Muscle of leg (tissue), 11 donors: ENCODE data around the gene LNPEP. TPM values are rescaled to one million over a fixed set of nuclear protein-coding genes. Genes with fewer than 3 reads are reported as not detected.
A peak's percentile ranks its signal among the peaks of the same experiment; 100 is the strongest.

Experiments used
- DNase-seq: peaks from one replicate; pipeline ENCODE4 v3.0.0; 2013
- H3K27ac ChIP-seq: one replicate; pipeline ENCODE4 v1.5.1; 2013; ENCODE audit warnings: mild to moderate bottlenecking, low read length, control low read depth
- H3K27me3 ChIP-seq: one replicate; pipeline ENCODE4 v1.6.1; 2013; ENCODE audit warnings: low read length; ENCODE audit not compliant: control insufficient read depth, insufficient read depth
- H3K36me3 ChIP-seq: one replicate; pipeline ENCODE4 v1.6.1; 2013; ENCODE audit warnings: low read length; ENCODE audit not compliant: control insufficient read depth, insufficient read depth
- H3K4me1 ChIP-seq: one replicate; pipeline ENCODE4 v1.6.1; 2013; ENCODE audit warnings: low read length; ENCODE audit not compliant: control insufficient read depth, insufficient read depth
- H3K4me3 ChIP-seq: one replicate; pipeline ENCODE4 v1.5.1; 2013; ENCODE audit warnings: low read length, control low read depth
- H3K9me3 ChIP-seq: replicated peaks from 2 replicates; pipeline ENCODE4 v1.6.1; 2013; ENCODE audit warnings: low read depth, low read length; ENCODE audit not compliant: control insufficient read depth
- WGBS: methylation state at CpG from one replicate; pipeline ENCODE4 v1.1.5; 2013; ENCODE audit warnings: missing lambda C conversion rate; ENCODE audit not compliant: insufficient coverage; 5-methylcytosine and 5-hydroxymethylcytosine counted together
- polyA plus RNA-seq, 8 donors: library from polyadenylated mRNA; unstranded; fragments of 120-200 nt; gene quantifications; one replicate each; pipeline versions ENCODE4 v1.2.1 to v1.2.3, GENCODE V29; 2013; ENCODE audit warnings: inconsistent platforms in 1 of 8, low replicate concordance in 1 of 8; ENCODE audit not compliant: insufficient read length in 8 of 8, insufficient read depth in 1 of 8
- total RNA-seq: library from RNA; stranded (reverse); fragments of 120-200 nt; gene quantifications from one replicate; pipeline ENCODE4 v1.2.4, GENCODE V29; 2013

Gene LNPEP
- total and polyA plus RNA-seq, 9 donors, result 12.3 to 33.8 (median 17.5) TPM

- no peaks in the 10 kb centered on the region for H3K27me3 ChIP-seq
- under 1% methylated on average over 74 of the region's 80 CpGs for WGBS
Observed at GRCh38 chr5:96934708-96935558, 947 bp upstream of the LNPEP start.

GRCh38 chr5:96936431-96937320, 796 bp downstream of the LNPEP start:
- H3K36me3 ChIP-seq, result no peaks in the 10 kb centered on the region
- peaks cover 9% of the 10 kb centered on the region for H3K4me1 ChIP-seq
- WGBS, result 2% methylated on average over 19 of the region's 27 CpGs
- peak overlapping the region; percentile 95 for H3K27ac ChIP-seq
- peak overlapping the region; percentile 97 for H3K4me3 ChIP-seq
- H3K27me3 ChIP-seq, result no peaks in the 10 kb centered on the region
- H3K9me3 ChIP-seq, result no peaks in the 10 kb centered on the region
- DNase-seq, result peak; percentile 46

More at GRCh38 chr5:96934708-96935558, 947 bp upstream of the LNPEP start:
- H3K27ac ChIP-seq, result peak overlapping the region; percentile 95
- H3K4me1 ChIP-seq, result peaks cover 15% of the 10 kb centered on the region
- no peaks in the 10 kb centered on the region for H3K36me3 ChIP-seq
- H3K9me3 ChIP-seq, result no peaks in the 10 kb centered on the region
- peak overlapping the region; percentile 97 for H3K4me3 ChIP-seq
- DNase-seq, result peak; percentile 96

- DNase-seq, result no peak
- H3K27ac ChIP-seq, result no peak overlapping the region
- no peaks in the 10 kb centered on the region for H3K36me3 ChIP-seq
- peaks cover 6% of the 10 kb centered on the region for H3K4me1 ChIP-seq
- no peaks in the 10 kb centered on the region for H3K27me3 ChIP-seq
- no peak overlapping the region for H3K4me3 ChIP-seq
- WGBS, result 78% methylated on average over 1 of the region's 3 CpGs
- no peaks in the 10 kb centered on the region for H3K9me3 ChIP-seq
Observed at GRCh38 chr5:96940586-96940985, 4.7 kb downstream of the LNPEP start.

GRCh38 chr5:96941140-96941539, 5.3 kb downstream of the LNPEP start:
- DNase-seq, result no peak
- Histone ChIP-seq H3K27me3 (no peaks in the 10 kb centered on the region), H3K9me3 (no peaks in the 10 kb centered on the region), H3K4me1 (peaks cover 6% of the 10 kb centered on the region), H3K36me3 (no peaks in the 10 kb centered on the region), H3K4me3 (no peak overlapping the region), H3K27ac (no peak overlapping the region)
- WGBS, result 80% methylated on average over 2 of the region's 4 CpGs

GRCh38 chr5:96942078-96942477, 6.2 kb downstream of the LNPEP start:
- no peaks in the 10 kb centered on the region for H3K9me3 ChIP-seq
- 100% methylated on average over 4 of the region's 9 CpGs for WGBS
- H3K27me3 ChIP-seq, result no peaks in the 10 kb centered on the region
- peaks cover 2% of the 10 kb centered on the region for H3K4me1 ChIP-seq
- no peak overlapping the region for H3K4me3 ChIP-seq
- no peak overlapping the region for H3K27ac ChIP-seq
- DNase-seq, result no peak
- no peaks in the 10 kb centered on the region for H3K36me3 ChIP-seq

- Histone ChIP-seq H3K4me3 (no peak overlapping the region), H3K36me3 (no peaks in the 10 kb centered on the region), H3K27ac (no peak overlapping the region), H3K4me1 (peaks cover 2% of the 10 kb centered on the region), H3K27me3 (no peaks in the 10 kb centered on the region), H3K9me3 (no peaks in the 10 kb centered on the region)
- WGBS, result no CpG with 5 or more reads among the region's 1 CpG
- no peak for DNase-seq
Observed at GRCh38 chr5:96942911-96943310, 7.0 kb downstream of the LNPEP start.

GRCh38 chr5:96943799-96944198, 7.9 kb downstream of the LNPEP start:
- H3K4me1 ChIP-seq, result peaks cover 2% of the 10 kb centered on the region
- H3K36me3 ChIP-seq, result no peaks in the 10 kb centered on the region
- H3K9me3 ChIP-seq, result no peaks in the 10 kb centered on the region
- no peak overlapping the region for H3K27ac ChIP-seq
- DNase-seq, result no peak
- no CpG with 5 or more reads among the region's 1 CpG for WGBS
- H3K27me3 ChIP-seq, result no peaks in the 10 kb centered on the region
- no peak overlapping the region for H3K4me3 ChIP-seq

GRCh38 chr5:96945144-96945897, 9.4 kb downstream of the LNPEP start:
- no peak for DNase-seq
- no CpG with 5 or more reads among the region's 5 CpGs for WGBS
- Histone ChIP-seq H3K36me3 (no peaks in the 10 kb centered on the region), H3K27me3 (no peaks in the 10 kb centered on the region), H3K27ac (no peak overlapping the region), H3K9me3 (no peaks in the 10 kb centered on the region), H3K4me1 (peaks cover 2% of the 10 kb centered on the region), H3K4me3 (no peak overlapping the region)

GRCh38 chr5:96946381-96946780, 10.5 kb downstream of the LNPEP start:
- H3K4me1 ChIP-seq, result peaks cover 2% of the 10 kb centered on the region
- no peak for DNase-seq
- H3K9me3 ChIP-seq, result no peaks in the 10 kb centered on the region
- H3K36me3 ChIP-seq, result no peaks in the 10 kb centered on the region
- no peak overlapping the region for H3K27ac ChIP-seq
- WGBS, result no CpG with 5 or more reads among the region's 3 CpGs
- H3K4me3 ChIP-seq, result no peak overlapping the region
- H3K27me3 ChIP-seq, result no peaks in the 10 kb centered on the region
